Measurements from ENCODE around the gene ZNF609.

ZNF609 gene

GRCh38 chr15:64503640-64504039 is 43.3 kb downstream of the ZNF609 start:
- DNase-seq (ENCODE audit: low spot score) = no peak

- peak; percentile 45 for DNase-seq (ENCODE audit: low spot score)
Measured at GRCh38 chr15:64507293-64507802, 47.0 kb downstream of the ZNF609 start.

- DNase-seq (ENCODE audit: low spot score) = no peak
Measured at GRCh38 chr15:64507845-64508244, 47.5 kb downstream of the ZNF609 start.

GRCh38 chr15:64513823-64514222 is 53.4 kb downstream of the ZNF609 start:
- DNase-seq (ENCODE audit: low spot score) = no peak

GRCh38 chr15:64515196-64515595 is 54.8 kb downstream of the ZNF609 start:
- DNase-seq (ENCODE audit: low spot score) = no peak

- no peak for DNase-seq (ENCODE audit: low spot score)
Measured at GRCh38 chr15:64515825-64516224, 55.4 kb downstream of the ZNF609 start.

- no peak for DNase-seq (ENCODE audit: low spot score)
Measured at GRCh38 chr15:64519897-64520296, 59.5 kb downstream of the ZNF609 start.

- no peak for DNase-seq (ENCODE audit: low spot score)
Measured at GRCh38 chr15:64521201-64521600, 60.8 kb downstream of the ZNF609 start.

- no peak for DNase-seq (ENCODE audit: low spot score)
Measured at GRCh38 chr15:64521726-64522164, 61.4 kb downstream of the ZNF609 start.

GRCh38 chr15:64522226-64522823 is 61.9 kb downstream of the ZNF609 start:
- DNase-seq (ENCODE audit: low spot score) = no peak

- no peak for DNase-seq (ENCODE audit: low spot score)
Measured at GRCh38 chr15:64523240-64523639, 62.9 kb downstream of the ZNF609 start.

GRCh38 chr15:64524778-64525177 is 64.4 kb downstream of the ZNF609 start:
- no peak for DNase-seq (ENCODE audit: low spot score)

- no peak for DNase-seq (ENCODE audit: low spot score)
Measured at GRCh38 chr15:64525828-64526530, 65.6 kb downstream of the ZNF609 start.

GRCh38 chr15:64527263-64527984 is 67.0 kb downstream of the ZNF609 start:
- DNase-seq (ENCODE audit: low spot score) = peak; percentile 61

- no peak for DNase-seq (ENCODE audit: low spot score)
Measured at GRCh38 chr15:64528871-64529270, 68.5 kb downstream of the ZNF609 start.

GRCh38 chr15:64530472-64530871 is 70.1 kb downstream of the ZNF609 start:
- no peak for DNase-seq (ENCODE audit: low spot score)

GRCh38 chr15:64530918-64531317 is 70.5 kb downstream of the ZNF609 start:
- DNase-seq (ENCODE audit: low spot score) = no peak

- no peak for DNase-seq (ENCODE audit: low spot score)
Measured at GRCh38 chr15:64532521-64533315, 72.3 kb downstream of the ZNF609 start.

- DNase-seq (ENCODE audit: low spot score) = no peak
Measured at GRCh38 chr15:64535460-64536243, 75.3 kb downstream of the ZNF609 start.

GRCh38 chr15:64536244-64536836 is 76.0 kb downstream of the ZNF609 start:
- DNase-seq (ENCODE audit: low spot score) = peak; percentile 86

- no peak for DNase-seq (ENCODE audit: low spot score)
Measured at GRCh38 chr15:64542091-64542490, 81.7 kb downstream of the ZNF609 start.
